ENCODE results near the gene BPIFB1. TPM values are rescaled to one million over a fixed set of nuclear protein-coding genes. Genes with fewer than 3 reads are reported as not detected.

The BPIFB1 gene
- total RNA-seq, 1 donor from 2014 or later: not detected

DNA sequence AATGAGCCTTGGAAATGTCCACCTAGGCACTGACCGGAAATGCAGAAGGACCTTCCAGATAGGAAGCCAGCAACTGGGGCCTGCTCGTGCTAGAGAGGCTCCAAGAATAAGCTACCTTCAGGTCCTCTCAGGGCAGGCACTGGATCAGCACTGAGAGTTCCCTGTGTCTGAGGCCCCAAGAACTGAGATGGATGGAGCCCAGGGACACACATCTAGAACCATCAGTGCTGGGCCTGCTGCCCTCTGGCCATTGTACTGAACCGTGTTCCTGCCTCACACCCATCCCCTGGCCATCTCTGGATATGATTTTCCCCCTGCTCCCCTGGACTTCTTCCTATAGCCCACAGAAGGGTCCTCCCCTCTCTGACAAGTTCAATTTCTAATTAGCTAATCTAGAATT lies 36.9 kb upstream of the BPIFB1 start:
- TF ChIP-seq, protein P1, sequence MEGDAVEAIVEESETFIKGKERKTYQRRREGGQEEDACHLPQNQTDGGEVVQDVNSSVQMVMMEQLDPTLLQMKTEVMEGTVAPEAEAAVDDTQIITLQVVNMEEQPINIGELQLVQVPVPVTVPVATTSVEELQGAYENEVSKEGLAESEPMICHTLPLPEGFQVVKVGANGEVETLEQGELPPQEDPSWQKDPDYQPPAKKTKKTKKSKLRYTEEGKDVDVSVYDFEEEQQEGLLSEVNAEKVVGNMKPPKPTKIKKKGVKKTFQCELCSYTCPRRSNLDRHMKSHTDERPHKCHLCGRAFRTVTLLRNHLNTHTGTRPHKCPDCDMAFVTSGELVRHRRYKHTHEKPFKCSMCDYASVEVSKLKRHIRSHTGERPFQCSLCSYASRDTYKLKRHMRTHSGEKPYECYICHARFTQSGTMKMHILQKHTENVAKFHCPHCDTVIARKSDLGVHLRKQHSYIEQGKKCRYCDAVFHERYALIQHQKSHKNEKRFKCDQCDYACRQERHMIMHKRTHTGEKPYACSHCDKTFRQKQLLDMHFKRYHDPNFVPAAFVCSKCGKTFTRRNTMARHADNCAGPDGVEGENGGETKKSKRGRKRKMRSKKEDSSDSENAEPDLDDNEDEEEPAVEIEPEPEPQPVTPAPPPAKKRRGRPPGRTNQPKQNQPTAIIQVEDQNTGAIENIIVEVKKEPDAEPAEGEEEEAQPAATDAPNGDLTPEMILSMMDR (IDR thresholded peaks at IDR 0.05; ENCODE audit: partially characterized antibody, unreplicated experiment): no peak
- Mint-ChIP-seq H3K36me3 (ENCODE audit: unreplicated experiment) (peaks cover 9% of the 10 kb centered on the region), H3K27me3 (ENCODE audit: unreplicated experiment) (peaks cover 28% of the 10 kb centered on the region), H3K27ac (ENCODE audit: unreplicated experiment) (no peak overlapping the region), H3K4me3 (ENCODE audit: unreplicated experiment) (no peak overlapping the region), H3K9me3 (ENCODE audit: unreplicated experiment) (peaks cover 15% of the 10 kb centered on the region), H3K4me1 (ENCODE audit: low read depth, unreplicated experiment) (peaks cover 48% of the 10 kb centered on the region)
- DNase-seq: no peak

DNA sequence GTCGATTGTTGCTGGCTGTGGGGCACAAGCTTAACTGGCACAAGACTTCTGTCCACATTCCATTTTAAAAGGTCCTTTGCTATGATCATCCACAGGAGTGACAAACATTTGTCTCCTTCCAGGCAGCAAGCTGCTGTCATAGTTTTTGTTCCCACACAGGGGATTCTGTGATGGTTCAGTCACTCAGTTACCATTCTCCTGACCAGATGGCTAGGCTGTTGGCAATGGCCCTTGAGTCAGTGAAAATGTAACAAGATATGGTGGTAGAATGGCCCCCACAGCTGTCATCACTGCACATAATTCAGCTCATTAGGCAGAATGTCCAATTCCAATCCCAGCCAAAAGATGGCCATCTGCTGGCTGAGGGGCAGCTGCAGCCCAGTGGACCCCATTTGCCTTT lies 33.6 kb upstream of the BPIFB1 start:
- Mint-ChIP-seq H3K9me3 (ENCODE audit: unreplicated experiment) (peaks cover 9% of the 10 kb centered on the region), H3K4me3 (ENCODE audit: unreplicated experiment) (peak overlapping the region; percentile 30), H3K36me3 (ENCODE audit: unreplicated experiment) (peaks cover 12% of the 10 kb centered on the region), H3K4me1 (ENCODE audit: low read depth, unreplicated experiment) (peaks cover 48% of the 10 kb centered on the region), H3K27ac (ENCODE audit: unreplicated experiment) (peak overlapping the region; percentile 96), H3K27me3 (ENCODE audit: unreplicated experiment) (peaks cover 25% of the 10 kb centered on the region)
- DNase-seq: peak; percentile 62
- TF ChIP-seq, protein P1 (IDR thresholded peaks at IDR 0.05; ENCODE audit: partially characterized antibody, unreplicated experiment): no peak

DNA sequence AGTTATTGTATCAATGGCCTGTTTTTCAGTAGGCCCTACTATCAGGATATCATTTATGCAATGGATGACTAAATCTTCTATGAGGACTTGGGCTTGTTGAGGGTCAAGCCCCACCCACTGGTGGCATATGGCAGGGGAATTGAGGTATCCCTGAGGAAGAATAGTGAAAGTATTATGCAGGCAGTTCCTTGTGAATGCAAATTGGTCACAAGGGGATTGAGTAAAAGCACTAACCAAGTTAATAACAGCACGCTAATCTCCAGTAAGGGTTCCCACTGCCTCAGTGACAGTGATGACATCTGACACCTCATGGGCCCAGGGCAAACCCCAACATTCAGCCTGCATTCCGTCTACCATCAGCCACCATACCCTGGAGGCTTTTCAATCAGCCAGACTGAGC lies 32.3 kb upstream of the BPIFB1 start:
- TF ChIP-seq, protein P1 (IDR thresholded peaks at IDR 0.05; ENCODE audit: partially characterized antibody, unreplicated experiment): no peak

DNA sequence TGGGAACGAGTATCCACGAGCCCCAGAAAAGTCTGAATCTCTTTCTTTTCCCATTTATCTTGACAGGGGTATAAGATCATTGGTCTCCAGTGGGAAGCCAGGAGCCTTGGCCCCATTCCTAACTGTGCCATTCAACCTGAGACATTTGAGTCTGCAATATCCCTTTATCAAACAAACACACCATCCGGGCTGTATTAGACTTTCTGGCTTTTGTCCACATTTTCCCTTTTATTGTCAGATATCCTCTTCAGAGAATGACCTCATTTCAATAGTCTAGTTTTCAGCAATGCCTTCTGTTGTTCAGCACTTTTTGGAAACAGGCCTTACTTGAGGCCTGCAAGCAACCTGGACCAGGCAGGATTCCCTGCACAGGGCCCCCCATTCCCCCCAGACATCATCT lies 31.5 kb upstream of the BPIFB1 start:
- H3K36me3 Mint-ChIP-seq (ENCODE audit: unreplicated experiment): peaks cover 14% of the 10 kb centered on the region
- H3K4me3 Mint-ChIP-seq (ENCODE audit: unreplicated experiment): peak overlapping the region; percentile 3
- peaks cover 9% of the 10 kb centered on the region for H3K9me3 Mint-ChIP-seq (ENCODE audit: unreplicated experiment)
- no peak for DNase-seq
- TF ChIP-seq, protein P1 (IDR thresholded peaks at IDR 0.05; ENCODE audit: partially characterized antibody, unreplicated experiment): no peak
- H3K4me1 Mint-ChIP-seq (ENCODE audit: low read depth, unreplicated experiment): peaks cover 50% of the 10 kb centered on the region
- peak overlapping the region; percentile 13 for H3K27ac Mint-ChIP-seq (ENCODE audit: unreplicated experiment)
- peaks cover 18% of the 10 kb centered on the region for H3K27me3 Mint-ChIP-seq (ENCODE audit: unreplicated experiment)

More for the DNA sequence above, 32.3 kb upstream of the BPIFB1 start:
- Mint-ChIP-seq H3K9me3 (ENCODE audit: unreplicated experiment) (peaks cover 9% of the 10 kb centered on the region), H3K27me3 (ENCODE audit: unreplicated experiment) (peaks cover 22% of the 10 kb centered on the region), H3K27ac (ENCODE audit: unreplicated experiment) (peak overlapping the region; percentile 96), H3K36me3 (ENCODE audit: unreplicated experiment) (peaks cover 14% of the 10 kb centered on the region), H3K4me3 (ENCODE audit: unreplicated experiment) (peak overlapping the region; percentile 15), H3K4me1 (ENCODE audit: low read depth, unreplicated experiment) (peaks cover 48% of the 10 kb centered on the region)
- DNase-seq: peak; percentile 49

DNA sequence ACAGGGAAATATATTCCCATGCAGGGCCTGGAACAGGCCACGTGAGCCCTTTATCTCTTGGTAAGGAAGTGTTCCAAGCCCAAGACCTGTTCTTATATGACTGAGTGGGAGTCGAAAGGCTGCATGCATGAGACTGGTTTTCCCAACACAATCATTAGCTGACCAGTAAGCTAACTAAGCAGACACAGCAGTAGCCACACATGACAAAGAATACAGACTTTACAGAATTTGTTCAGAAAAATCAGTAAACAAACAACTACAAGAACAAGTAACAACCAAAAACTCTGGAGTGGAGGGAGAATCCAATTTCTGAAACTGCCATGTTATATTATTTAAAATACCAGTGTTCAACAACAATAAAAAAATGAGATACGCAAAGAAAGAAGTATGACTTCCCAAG lies 30.6 kb upstream of the BPIFB1 start:
- Mint-ChIP-seq H3K36me3 (ENCODE audit: unreplicated experiment) (peaks cover 14% of the 10 kb centered on the region), H3K27ac (ENCODE audit: unreplicated experiment) (no peak overlapping the region), H3K4me3 (ENCODE audit: unreplicated experiment) (no peak overlapping the region), H3K9me3 (ENCODE audit: unreplicated experiment) (peaks cover 9% of the 10 kb centered on the region), H3K27me3 (ENCODE audit: unreplicated experiment) (peaks cover 18% of the 10 kb centered on the region), H3K4me1 (ENCODE audit: low read depth, unreplicated experiment) (peaks cover 48% of the 10 kb centered on the region)
- TF ChIP-seq, protein P1 (IDR thresholded peaks at IDR 0.05; ENCODE audit: partially characterized antibody, unreplicated experiment): no peak
- no peak for DNase-seq

Measured in glutamatergic neuron (in vitro differentiated cells).